GM12878 (cell line): ENCODE results near the gene GPR152. TPM values are rescaled to one million over a fixed set of nuclear protein-coding genes. Genes with fewer than 3 reads are reported as not detected.
A peak's percentile ranks its signal among the peaks of the same experiment; 100 is the strongest.

Source experiments
- ATAC-seq: fragments of 200-7000 bp; cut with Tn5 transposase; 3 replicates; pipeline ENCODE4 v1.9.1; 2020; ENCODE audit warnings: mild to moderate bottlenecking, moderate library complexity
- BruUV-seq: library from RNA; stranded (reverse); fragments of 400-500 nt; replicated peaks from 2 replicates; lab custom pipeline; 2021; lab: Mats Ljungman, UMichigan
- CTCF ChIA-PET: fragments of 300-600 bp; sonication (Branson Sonifier 250); formaldehyde crosslinking; extraction: SDS; loops from one replicate; lab custom pipeline; 2021; ENCODE audit warnings: inconsistent platforms; lab: Yijun Ruan, JAX
- POLR2A ChIA-PET: fragments of 350-600 bp; formaldehyde crosslinking; extraction: SDS; loops from one replicate; lab custom pipeline; 2021; ENCODE audit warnings: inconsistent platforms; lab: Charles Lee
- RAD21 ChIA-PET: fragments of 300-600 bp; sonication (Branson Sonifier 250); formaldehyde crosslinking; loops from one replicate; lab custom pipeline; 2023; ENCODE audit warnings: antibody characterized with exemption; ENCODE audit not compliant: unreplicated experiment; lab: Charles Lee
- SMC1A ChIA-PET: fragments of 300-600 bp; sonication (Branson Sonifier 250); formaldehyde crosslinking; loops from one replicate; lab custom pipeline; 2023; ENCODE audit not compliant: unreplicated experiment, uncharacterized antibody; lab: Charles Lee
- DNase-seq: peaks from one replicate; pipeline ENCODE4 v3.0.0-alpha.2; 2011; ENCODE audit warnings: low read depth, low spot score
- FAIRE-seq: peaks from 3 replicates; lab custom pipeline; 2011; peaks lifted over from hg19 to GRCh38; lab: Jason Lieb, UNC
- H2AFZ ChIP-seq: 2 replicates; pipeline ENCODE4 v1.6.0; 2011; ENCODE audit warnings: low read depth, low read length, control low read depth; ENCODE audit not compliant: control insufficient read depth
- H3K27ac ChIP-seq: 2 replicates; pipeline ENCODE4 v1.5.1; 2011; ENCODE audit warnings: control low read depth; ENCODE audit not compliant: control insufficient read depth, insufficient read depth
- H3K27me3 ChIP-seq, 2 experiments: replicated peaks in 1 of 2; 2 replicates each; pipeline versions ENCODE4 v1.6.0 to v1.6.1; 2011; ENCODE audit warnings: low read length in 1 of 2; ENCODE audit not compliant: control insufficient read depth in 2 of 2, insufficient read depth in 2 of 2
- H3K36me3 ChIP-seq, 2 experiments: 2 replicates each; pipeline ENCODE4 v1.5.1; 2011; ENCODE audit warnings: low read length in 1 of 2; ENCODE audit not compliant: control insufficient read depth in 2 of 2, insufficient read depth in 2 of 2
- H3K4me1 ChIP-seq: 2 replicates; pipeline ENCODE4 v1.6.1; 2011; ENCODE audit warnings: mild to moderate bottlenecking, low read length, moderate library complexity, mixed read lengths; ENCODE audit not compliant: control insufficient read depth, insufficient read depth
- H3K4me2 ChIP-seq: 2 replicates; pipeline ENCODE4 v1.6.0; 2011; ENCODE audit warnings: control low read depth; ENCODE audit not compliant: control insufficient read depth, insufficient read depth
- H3K4me3 ChIP-seq: fragments of 200-600 bp; sonication (generic); 2 replicates; pipeline ENCODE4 v1.5.1; 2016
- H3K79me2 ChIP-seq: 2 replicates; pipeline ENCODE4 v1.6.0; 2011; ENCODE audit warnings: low read length; ENCODE audit not compliant: control insufficient read depth, insufficient read depth
- H3K9ac ChIP-seq: 2 replicates; pipeline ENCODE4 v1.8.0; 2011; ENCODE audit warnings: low read length, control low read depth, mixed read lengths; ENCODE audit not compliant: control insufficient read depth, insufficient read depth
- H3K9me3 ChIP-seq: replicated peaks from 3 replicates; pipeline ENCODE4 v1.5.1; 2011; ENCODE audit warnings: mild to moderate bottlenecking, low read length; ENCODE audit not compliant: control insufficient read depth, insufficient read depth
- H4K20me1 ChIP-seq: 2 replicates; pipeline ENCODE4 v1.6.0; 2011; ENCODE audit not compliant: control insufficient read depth, insufficient read depth
- ATF7 ChIP-seq: fragments of 450-650 bp; IDR thresholded peaks from 2 replicates; pipeline ENCODE4 v1.6.1; 2016; ENCODE audit warnings: low read depth, mild to moderate bottlenecking
- CBFB ChIP-seq: IDR thresholded peaks from 2 replicates; pipeline ENCODE4 v1.6.1; 2016; ENCODE audit warnings: antibody characterized with exemption, low read depth
- HDGF ChIP-seq: fragments of 450-650 bp; IDR thresholded peaks from 2 replicates; pipeline ENCODE4 v1.6.1; 2016; ENCODE audit warnings: antibody characterized with exemption
- POLR2A ChIP-seq: IDR thresholded peaks from 2 replicates; pipeline ENCODE4 v1.6.1; 2011; ENCODE audit warnings: low read depth, mild to moderate bottlenecking, low read length
- SMARCA5 ChIP-seq: fragments of 450-650 bp; IDR thresholded peaks from 2 replicates; pipeline ENCODE4 v1.6.1; 2017; ENCODE audit warnings: mild to moderate bottlenecking
- TCF3 ChIP-seq: IDR thresholded peaks from 2 replicates; pipeline ENCODE4 v1.6.1; 2012; ENCODE audit warnings: low read depth, mild to moderate bottlenecking, low read length, borderline replicate concordance; ENCODE audit not compliant: insufficient read depth
- TCF7 ChIP-seq: IDR thresholded peaks from 2 replicates; pipeline ENCODE4 v1.6.1; 2014; ENCODE audit warnings: antibody characterized with exemption, borderline replicate concordance
- WGBS: methylation state at CpG from one replicate; pipeline ENCODE4 v1.1.6; 2016; ENCODE audit warnings: low lambda C conversion rate; ENCODE audit not compliant: insufficient replicate concordance, insufficient coverage; ENCODE audit errors: missing lambda C conversion rate; 5-methylcytosine and 5-hydroxymethylcytosine counted together
- in situ Hi-C: fragments of 300-500 bp; cut with MboI; formaldehyde crosslinking; loops from 9 replicates; pipeline ENCODE4 v1.14.3; 2018; ENCODE audit warnings: mixed read lengths
- intact Hi-C: fragments of 100-400 bp; cut with micrococcal nuclease; formaldehyde crosslinking; loops from one replicate; pipeline ENCODE4 v1.14.2; 2022; ENCODE audit not compliant: unreplicated experiment
- polyA plus RNA-seq, 11 experiments: library from polyadenylated mRNA; depleted of rRNA in 4 of 11; unstranded in 6 of 11; stranded (reverse) in 5 of 11; fragments of >200 nt; fragmentation: Nextera tagmentation in 4 of 11; fragmentation: Illumina TruSeq in 1 of 11; extraction: Ambion mirVana in 4 of 11; extraction: Trizol in 1 of 11; gene quantifications; 1 replicate in 1 of 11; 2 replicates in 10 of 11; pipeline versions ENCODE4 v1.2.1 to v1.2.3, GENCODE V29; 2011 to 2016; ENCODE audit warnings: inconsistent platforms in 2 of 11, missing spikeins in 2 of 11, low read depth in 1 of 11
- total RNA-seq, 4 experiments: library from RNA; depleted of rRNA in 3 of 4; stranded (reverse); fragments of >200 nt in 3 of 4; fragmentation: Illumina TruSeq in 1 of 4; extraction: Trizol in 1 of 4; gene quantifications; 2 replicates each; pipeline versions ENCODE4 v1.2.1 to v1.2.3, GENCODE V29; 2013 to 2021
- TF ChIP-seq, protein P1 (sequence below): IDR thresholded peaks from 2 replicates; pipeline ENCODE4 v1.6.1; 2011; ENCODE audit warnings: low read depth, mild to moderate bottlenecking, low read length, moderate library complexity, borderline replicate concordance; ENCODE audit errors: extremely low read depth
- TF ChIP-seq, protein P2 (sequence below): IDR thresholded peaks from 2 replicates; pipeline ENCODE4 v1.6.1; 2011; ENCODE audit warnings: borderline replicate concordance, low read depth, mild to moderate bottlenecking, moderate library complexity, mixed read lengths, low read length; ENCODE audit not compliant: insufficient read depth; ENCODE audit errors: extremely low read length
- TF ChIP-seq, protein P3 (sequence below): fragments of 450-650 bp; IDR thresholded peaks from 2 replicates; pipeline ENCODE4 v1.6.1; 2017; ENCODE audit warnings: borderline replicate concordance
- TF ChIP-seq, protein P4 (sequence below): fragments of 450-650 bp; IDR thresholded peaks from 2 replicates; pipeline ENCODE4 v1.6.1; 2016; ENCODE audit warnings: mild to moderate bottlenecking

The GPR152 gene
- total and polyA plus RNA-seq, 10 of the 15 experiments (the other 5 are each of a cell fraction or from before 2014, with no cell fraction given), result not detected

DNA sequence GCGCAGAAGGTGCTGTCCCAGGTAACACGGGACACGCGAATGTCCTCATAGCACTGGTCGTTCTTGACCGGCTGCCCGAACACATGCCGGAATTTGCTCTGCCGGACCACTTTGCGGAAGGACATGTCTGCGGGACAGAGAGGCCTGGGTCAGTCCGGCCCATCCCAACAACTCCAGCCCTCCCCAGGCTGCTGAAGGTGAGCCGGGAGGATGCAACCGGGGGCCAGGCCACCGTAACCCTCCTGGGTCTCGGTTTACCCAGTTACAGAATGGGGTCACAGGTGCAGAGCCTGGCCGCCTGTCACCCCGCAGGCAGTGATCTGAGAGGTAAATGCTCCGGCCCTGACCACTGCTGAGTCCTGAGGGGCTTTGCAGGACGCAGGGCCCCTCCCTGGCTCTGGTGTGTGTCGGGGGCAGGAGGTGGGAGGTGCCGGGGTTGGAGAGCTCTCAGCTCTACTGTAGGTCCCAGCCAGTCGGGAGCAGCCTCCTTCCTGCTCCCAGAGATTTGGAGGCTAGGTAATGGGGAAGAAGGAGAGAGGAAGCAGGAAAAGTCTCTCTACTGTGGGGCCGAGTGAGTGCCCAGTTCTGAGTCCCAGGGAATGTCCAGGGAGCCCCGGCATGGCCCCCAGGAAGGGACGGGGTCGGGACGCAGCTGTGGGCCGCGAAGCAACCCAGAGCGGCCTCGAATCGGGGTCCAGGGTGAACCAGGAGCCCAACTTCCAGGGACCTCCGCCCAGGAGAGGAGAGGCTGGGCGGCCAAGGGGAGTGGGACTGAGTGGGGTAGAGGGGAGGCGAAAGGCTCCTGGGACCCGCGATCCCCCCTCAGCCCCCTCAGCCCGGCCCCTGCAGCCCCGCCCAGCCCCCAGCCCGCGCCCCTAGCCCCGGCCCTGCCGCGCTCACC is 9.8 kb downstream of the GPR152 start (continued):
- TF ChIP-seq, protein P1, sequence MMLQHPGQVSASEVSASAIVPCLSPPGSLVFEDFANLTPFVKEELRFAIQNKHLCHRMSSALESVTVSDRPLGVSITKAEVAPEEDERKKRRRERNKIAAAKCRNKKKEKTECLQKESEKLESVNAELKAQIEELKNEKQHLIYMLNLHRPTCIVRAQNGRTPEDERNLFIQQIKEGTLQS, result no peak
- TF ChIP-seq POLR2A (peak; percentile 51), TCF7 (no peak)

DNA sequence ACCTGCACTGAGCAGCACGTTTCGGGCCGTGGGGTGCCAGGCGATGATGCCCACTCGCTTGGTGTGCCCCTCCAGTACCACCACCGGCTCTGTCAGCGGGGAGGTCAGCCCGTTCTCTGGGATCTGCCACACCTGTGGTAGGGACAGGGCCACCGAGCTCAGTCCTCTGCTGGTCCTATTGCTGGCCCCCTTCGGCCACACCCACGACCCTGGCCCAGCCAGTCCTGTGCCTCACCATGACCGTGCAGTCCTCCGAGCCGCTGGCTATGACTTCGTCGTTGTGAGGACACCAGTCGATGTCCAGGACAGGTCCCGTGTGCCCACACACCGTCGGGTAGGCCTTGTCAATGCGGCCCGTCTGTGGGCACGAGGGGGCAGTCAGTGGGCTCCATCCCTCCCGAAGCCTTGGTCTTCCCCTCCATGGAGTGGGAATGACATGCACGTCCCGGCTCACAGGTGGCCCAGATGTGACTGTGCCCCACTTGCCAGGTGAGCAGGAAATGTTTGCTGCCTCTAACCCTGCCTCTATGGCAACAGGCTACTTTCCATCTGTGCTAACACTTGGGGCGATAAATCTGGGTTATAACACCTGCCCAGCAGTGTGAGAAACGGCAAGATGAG is 10.7 kb downstream of the GPR152 start:
- H3K4me1 ChIP-seq, result peaks cover 35% of the 10 kb centered on the region
- intact Hi-C loops, result no loop called here
- peaks cover 0 to 1% of the 10 kb centered on the region in 2 experiments; a peak in 2 of 4 replicates for H3K36me3 ChIP-seq
- no peak overlapping the region for H3K9ac ChIP-seq
- TF ChIP-seq CBFB, result no peak
- peak; percentile 20; the same call in 1 of the 2 replicates for TF ChIP-seq POLR2A
- 0 out of 2 replicates have a peak, but pooled peaks have one; percentile 15 for TF ChIP-seq HDGF
- TF ChIP-seq, protein P2, sequence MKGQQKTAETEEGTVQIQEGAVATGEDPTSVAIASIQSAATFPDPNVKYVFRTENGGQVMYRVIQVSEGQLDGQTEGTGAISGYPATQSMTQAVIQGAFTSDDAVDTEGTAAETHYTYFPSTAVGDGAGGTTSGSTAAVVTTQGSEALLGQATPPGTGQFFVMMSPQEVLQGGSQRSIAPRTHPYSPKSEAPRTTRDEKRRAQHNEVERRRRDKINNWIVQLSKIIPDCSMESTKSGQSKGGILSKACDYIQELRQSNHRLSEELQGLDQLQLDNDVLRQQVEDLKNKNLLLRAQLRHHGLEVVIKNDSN, result no peak
- no peak for TF ChIP-seq ATF7
- TF ChIP-seq, protein P3, sequence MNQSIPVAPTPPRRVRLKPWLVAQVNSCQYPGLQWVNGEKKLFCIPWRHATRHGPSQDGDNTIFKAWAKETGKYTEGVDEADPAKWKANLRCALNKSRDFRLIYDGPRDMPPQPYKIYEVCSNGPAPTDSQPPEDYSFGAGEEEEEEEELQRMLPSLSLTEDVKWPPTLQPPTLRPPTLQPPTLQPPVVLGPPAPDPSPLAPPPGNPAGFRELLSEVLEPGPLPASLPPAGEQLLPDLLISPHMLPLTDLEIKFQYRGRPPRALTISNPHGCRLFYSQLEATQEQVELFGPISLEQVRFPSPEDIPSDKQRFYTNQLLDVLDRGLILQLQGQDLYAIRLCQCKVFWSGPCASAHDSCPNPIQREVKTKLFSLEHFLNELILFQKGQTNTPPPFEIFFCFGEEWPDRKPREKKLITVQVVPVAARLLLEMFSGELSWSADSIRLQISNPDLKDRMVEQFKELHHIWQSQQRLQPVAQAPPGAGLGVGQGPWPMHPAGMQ, result no peak
- TF ChIP-seq TCF3, result 0 out of 2 replicates have a peak, but pooled peaks have one; percentile 9
- no peak for TF ChIP-seq SMARCA5
- TF ChIP-seq, protein P4, sequence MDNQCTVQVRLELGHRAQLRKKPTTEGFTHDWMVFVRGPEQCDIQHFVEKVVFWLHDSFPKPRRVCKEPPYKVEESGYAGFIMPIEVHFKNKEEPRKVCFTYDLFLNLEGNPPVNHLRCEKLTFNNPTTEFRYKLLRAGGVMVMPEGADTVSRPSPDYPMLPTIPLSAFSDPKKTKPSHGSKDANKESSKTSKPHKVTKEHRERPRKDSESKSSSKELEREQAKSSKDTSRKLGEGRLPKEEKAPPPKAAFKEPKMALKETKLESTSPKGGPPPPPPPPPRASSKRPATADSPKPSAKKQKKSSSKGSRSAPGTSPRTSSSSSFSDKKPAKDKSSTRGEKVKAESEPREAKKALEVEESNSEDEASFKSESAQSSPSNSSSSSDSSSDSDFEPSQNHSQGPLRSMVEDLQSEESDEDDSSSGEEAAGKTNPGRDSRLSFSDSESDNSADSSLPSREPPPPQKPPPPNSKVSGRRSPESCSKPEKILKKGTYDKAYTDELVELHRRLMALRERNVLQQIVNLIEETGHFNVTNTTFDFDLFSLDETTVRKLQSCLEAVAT, result peak; percentile 84
- H3K9me3 ChIP-seq, result no peaks in the 10 kb centered on the region
- peaks cover 34% of the 10 kb centered on the region for H3K79me2 ChIP-seq
- H4K20me1 ChIP-seq, result no peaks in the 10 kb centered on the region
- SMC1A ChIA-PET, result interaction anchor here (1.5 kb wide), 1 partner anchor 19 kb away, joined by 5 read pairs; no protein-coding TSS in a partner anchor
- RAD21 ChIA-PET, result no interaction called here
- no peak overlapping the region; the same call in 1 of the 2 replicates for H3K4me3 ChIP-seq
- H3K27me3 ChIP-seq, result no peaks in the 10 kb centered on the region
- DNase-seq (no peak), ATAC-seq (no peak), FAIRE-seq (no peak)
- peak overlapping the region; percentile 26 for H3K4me2 ChIP-seq
- no peak overlapping the region for H3K27ac ChIP-seq
- TSS peak; percentile 30 for BruUV-seq
- POLR2A ChIA-PET, result interaction anchor here (1.5 to 1.6 kb wide), 3 partner anchors 18 to 43 kb away, joined by 3 to 5 read pairs (median 5); partner anchors contain the start of gene PPP1CA
- CTCF ChIA-PET, result no interaction called here
- H2AFZ ChIP-seq, result no peak overlapping the region
- in situ Hi-C loops, result no loop called here
- WGBS, result 87% methylated on average over 24 of the region's 28 CpGs
